ENCODE results near the gene ALG14. TPM values are rescaled to one million over a fixed set of nuclear protein-coding genes. Genes with fewer than 3 reads are reported as not detected.

ALG14 gene
- total RNA-seq, result 1 to 10 TPM; 1.4 to 7.4 (median 3.2) TPM

- peak within 1 kb of the TSS; percentile 78 to 98 (median 87) for H3K4me3 ChIP-seq
- H3K27ac ChIP-seq, result peak within 1 kb of the TSS; percentile 99
- peaks cover 5 to 15% of the 10 kb centered on the region in 2 donors for H3K4me1 ChIP-seq (replicated peaks in 1 of 2)
- WGBS, 10 experiments, result 0 to 3% (median 0%) methylated on average over 1 to 52 of the region's 53 CpGs; no CpG with 5 or more reads in 1 of the 10 experiments
- in situ Hi-C loops (cut with MboI; ENCODE audit: low pct_unique_long_range_greater_than_20kb in 2 of 9, low sequenced_read_pairs in 9 of 9, unreplicated experiment in 9 of 9), result loop anchor here in 1 of 9 experiments (25.0 kb wide), 1 partner anchor 535 kb away; the partner anchor contains the start of gene F3
- peak; percentile 95 to 99 (median 99) for ATAC-seq (replicated peaks in 6 of 8)
Observed at GRCh38 chr1:95072532-95073419, at the start of gene ALG14. ALG14 (minus strand) TSS chr1:95072951; CDS start chr1:95072898, 53 bp downstream.

GRCh38 chr1:95122151-95122697 is 49.5 kb upstream of the ALG14 start:
- H3K4me1 ChIP-seq (replicated peaks in 1 of 2), result peaks cover 0 to 3% of the 10 kb centered on the region in 2 donors
- in situ Hi-C loops (cut with MboI; ENCODE audit: low pct_unique_long_range_greater_than_20kb in 2 of 9, low sequenced_read_pairs in 9 of 9, unreplicated experiment in 9 of 9), result loop anchor here in 1 of 9 experiments (25.0 kb wide), 1 partner anchor 115 kb away; the partner anchor contains the start of gene RWDD3
- 17 to 100% (median 60%) methylated on average over 1 to 8 of the region's 8 CpGs; no CpG with 5 or more reads in 1 of the 10 experiments for WGBS, 10 experiments
- H3K4me3 ChIP-seq, result no peak overlapping the region
- H3K27ac ChIP-seq, result no peak overlapping the region
- no peak for ATAC-seq (replicated peaks in 6 of 8)

GRCh38 chr1:95119273-95119672 is 46.5 kb upstream of the ALG14 start:
- Histone ChIP-seq H3K27ac (no peak overlapping the region), H3K4me1 (replicated peaks in 1 of 2) (peaks cover 3 to 5% of the 10 kb centered on the region in 2 donors), H3K4me3 (no peak overlapping the region)
- in situ Hi-C loops (cut with MboI; ENCODE audit: low pct_unique_long_range_greater_than_20kb in 2 of 9, low sequenced_read_pairs in 9 of 9, unreplicated experiment in 9 of 9), result loop anchor here in 1 of 9 experiments (25.0 kb wide), 1 partner anchor 118 kb away; the partner anchor contains the start of gene RWDD3
- no peak for ATAC-seq (replicated peaks in 6 of 8)

- 69 to 93% (median 86%) methylated on average over 4 to 6 of the region's 6 CpGs; no CpG with 5 or more reads in 1 of the 10 experiments for WGBS, 10 experiments
- no peak overlapping the region for H3K27ac ChIP-seq
- in situ Hi-C loops (cut with MboI; ENCODE audit: low pct_unique_long_range_greater_than_20kb in 2 of 9, low sequenced_read_pairs in 9 of 9, unreplicated experiment in 9 of 9), result loop anchor here in 1 of 9 experiments (25.0 kb wide), 1 partner anchor 119 kb away; the partner anchor contains the start of gene RWDD3
Observed at GRCh38 chr1:95118710-95119109, 46.0 kb upstream of the ALG14 start.

GRCh38 chr1:95118067-95118499 is 45.3 kb upstream of the ALG14 start:
- in situ Hi-C loops (cut with MboI; ENCODE audit: low pct_unique_long_range_greater_than_20kb in 2 of 9, low sequenced_read_pairs in 9 of 9, unreplicated experiment in 9 of 9), result loop anchor here in 1 of 9 experiments (25.0 kb wide), 1 partner anchor 119 kb away; the partner anchor contains the start of gene RWDD3
- H3K27ac ChIP-seq, result no peak overlapping the region
- ATAC-seq (replicated peaks in 6 of 8), result no peak
- WGBS, 10 experiments, result 27 to 100% (median 43%) methylated on average over 1 to 10 of the region's 10 CpGs; no CpG with 5 or more reads in 2 of the 10 experiments
- H3K4me1 ChIP-seq (replicated peaks in 1 of 2), result peaks cover 3 to 5% of the 10 kb centered on the region in 2 donors
- peak overlapping the region; percentile 62 to 92 (median 82) for H3K4me3 ChIP-seq

More at GRCh38 chr1:95118710-95119109, 46.0 kb upstream of the ALG14 start:
- ATAC-seq (replicated peaks in 6 of 8), result no peak
- H3K4me3 ChIP-seq, result peak overlapping the region in 1 of 5 donors; percentile 85
- H3K4me1 ChIP-seq (replicated peaks in 1 of 2), result peaks cover 3 to 5% of the 10 kb centered on the region in 2 donors

GRCh38 chr1:95117207-95118066 is 44.7 kb upstream of the ALG14 start, which contains the start of gene TLCD4:
TLCD4 (plus strand) TSS chr1:95117355; CDS start chr1:95143902, 26,547 bp downstream.
- Histone ChIP-seq H3K4me3 (peak within 1 kb of the TSS; percentile 62 to 92 (median 82)), H3K4me1 (replicated peaks in 1 of 2) (peaks cover 3 to 5% of the 10 kb centered on the region in 2 donors), H3K27ac (peak within 1 kb of the TSS; percentile 0 to 12)
- WGBS, 10 experiments, result 0 to 3% (median 1%) methylated on average over 3 to 16 of the region's 108 CpGs; no CpG with 5 or more reads in 6 of the 10 experiments
- in situ Hi-C loops (cut with MboI; ENCODE audit: low pct_unique_long_range_greater_than_20kb in 2 of 9, low sequenced_read_pairs in 9 of 9, unreplicated experiment in 9 of 9), result loop anchor here in 1 of 9 experiments (25.0 kb wide), 1 partner anchor 120 kb away; the partner anchor contains the start of gene RWDD3
- ATAC-seq (replicated peaks in 6 of 8), result peak; percentile 91 to 95 (median 93)

GRCh38 chr1:95116580-95117206 is 43.9 kb upstream of the ALG14 start:
- ATAC-seq (replicated peaks in 6 of 8), result peak; percentile 47 to 78 (median 74)
- Histone ChIP-seq H3K27ac (no peak overlapping the region), H3K4me1 (replicated peaks in 1 of 2) (peaks cover 3 to 5% of the 10 kb centered on the region in 2 donors)

GRCh38 chr1:95115708-95116137 is 43.0 kb upstream of the ALG14 start:
- H3K4me3 ChIP-seq, result no peak overlapping the region
- no peak for ATAC-seq (replicated peaks in 6 of 8)
- no peak overlapping the region for H3K27ac ChIP-seq
- in situ Hi-C loops (cut with MboI; ENCODE audit: low pct_unique_long_range_greater_than_20kb in 2 of 9, low sequenced_read_pairs in 9 of 9, unreplicated experiment in 9 of 9), result loop anchor here in 1 of 9 experiments (25.0 kb wide), 1 partner anchor 122 kb away; the partner anchor contains the start of gene RWDD3
- 50 to 100% (median 89%) methylated on average over 1 to 3 of the region's 3 CpGs; no CpG with 5 or more reads in 2 of the 10 experiments for WGBS, 10 experiments
- peaks cover 3 to 5% of the 10 kb centered on the region in 2 donors for H3K4me1 ChIP-seq (replicated peaks in 1 of 2)

More at GRCh38 chr1:95116580-95117206, 43.9 kb upstream of the ALG14 start:
- 0 to 20% (median 2%) methylated on average over 3 to 14 of the region's 17 CpGs; no CpG with 5 or more reads in 2 of the 10 experiments for WGBS, 10 experiments
- in situ Hi-C loops (cut with MboI; ENCODE audit: low pct_unique_long_range_greater_than_20kb in 2 of 9, low sequenced_read_pairs in 9 of 9, unreplicated experiment in 9 of 9), result loop anchor here in 1 of 9 experiments (25.0 kb wide), 1 partner anchor 121 kb away; the partner anchor contains the start of gene RWDD3
- peak overlapping the region; percentile 62 to 92 (median 82) for H3K4me3 ChIP-seq

- in situ Hi-C loops (cut with MboI; ENCODE audit: low pct_unique_long_range_greater_than_20kb in 2 of 9, low sequenced_read_pairs in 9 of 9, unreplicated experiment in 9 of 9), result loop anchor here in 1 of 9 experiments (25.0 kb wide), 1 partner anchor 124 kb away; the partner anchor contains the start of gene RWDD3
- no peak overlapping the region for H3K4me3 ChIP-seq
- no peak for ATAC-seq (replicated peaks in 6 of 8)
- H3K27ac ChIP-seq, result no peak overlapping the region
- 70 to 100% (median 100%) methylated on average over 1 of the region's 1 CpG; no CpG with 5 or more reads in 2 of the 10 experiments for WGBS, 10 experiments
- peaks cover 3 to 5% of the 10 kb centered on the region in 2 donors for H3K4me1 ChIP-seq (replicated peaks in 1 of 2)
Observed at GRCh38 chr1:95113684-95114083, 40.9 kb upstream of the ALG14 start.

GRCh38 chr1:95111014-95111413 is 38.3 kb upstream of the ALG14 start:
- H3K4me1 ChIP-seq (replicated peaks in 1 of 2), result no peaks in the 10 kb centered on the region
- H3K4me3 ChIP-seq, result no peak overlapping the region
- in situ Hi-C loops (cut with MboI; ENCODE audit: low pct_unique_long_range_greater_than_20kb in 2 of 9, low sequenced_read_pairs in 9 of 9, unreplicated experiment in 9 of 9), result loop anchor here in 1 of 9 experiments (25.0 kb wide), 1 partner anchor 126 kb away; the partner anchor contains the start of gene RWDD3
- ATAC-seq (replicated peaks in 6 of 8), result no peak
- no peak overlapping the region for H3K27ac ChIP-seq
- 30 to 100% (median 92%) methylated on average over 1 of the region's 1 CpG; no CpG with 5 or more reads in 1 of the 10 experiments for WGBS, 10 experiments

GRCh38 chr1:95108792-95109191 is 36.0 kb upstream of the ALG14 start:
- no peak overlapping the region for H3K27ac ChIP-seq
- no peaks in the 10 kb centered on the region for H3K4me1 ChIP-seq (replicated peaks in 1 of 2)
- ATAC-seq (replicated peaks in 6 of 8), result no peak
- WGBS, 10 experiments, result 30 to 93% (median 85%) methylated on average over 1 to 2 of the region's 2 CpGs; no CpG with 5 or more reads in 2 of the 10 experiments
- H3K4me3 ChIP-seq, result no peak overlapping the region
- in situ Hi-C loops (cut with MboI; ENCODE audit: low pct_unique_long_range_greater_than_20kb in 2 of 9, low sequenced_read_pairs in 9 of 9, unreplicated experiment in 9 of 9), result loop anchor here in 1 of 9 experiments (25.0 kb wide), 1 partner anchor 129 kb away; the partner anchor contains the start of gene RWDD3
